ENCODE measurements around the gene GAB1. TPM values are rescaled to one million over a fixed set of nuclear protein-coding genes. Genes with fewer than 3 reads are reported as not detected.

GAB1 gene
- total and polyA plus RNA-seq, 2 donors from 2014 or later, result 3.6 to 38.0 TPM

GRCh38 chr4:143420227-143420626, 83.6 kb downstream of the GAB1 start:
- no peaks in the 10 kb centered on the region for H3K9me3 ChIP-seq (ENCODE audit: control insufficient read depth in 2 of 3, insufficient read depth in 1 of 3, low read length in 3 of 3)
- no peak for TF ChIP-seq CTCF (IDR thresholded peaks at IDR 0.05; ENCODE audit: borderline replicate concordance, extremely low read depth, insufficient read depth)
- no peaks in the 10 kb centered on the region for H3K27me3 ChIP-seq (ENCODE audit: control insufficient read depth, insufficient read depth, low read length)
- FAIRE-seq (no peak), DNase-seq (no peak)
- H3K27ac ChIP-seq (ENCODE audit: low read depth in 2 of 2, low read length in 2 of 2), result no peak overlapping the region
- intact Hi-C loops (cut with DNase I), result no loop called here
- H3K4me3 ChIP-seq (ENCODE audit: low read length in 3 of 3), result no peak overlapping the region
- H3K4me1 ChIP-seq (ENCODE audit: control insufficient read depth in 2 of 3, insufficient read depth in 2 of 3, low read depth in 1 of 3, low read length in 3 of 3), result peaks cover 0 to 6% (median 0%) of the 10 kb centered on the region in 3 donors
- H3K36me3 ChIP-seq (ENCODE audit: control insufficient read depth in 2 of 3, insufficient read depth in 3 of 3, low read length in 3 of 3), result peaks cover 0 to 4% (median 3%) of the 10 kb centered on the region in 3 donors
- no peak overlapping the region for H3K9ac ChIP-seq (ENCODE audit: low read length in 3 of 3)

DNA sequence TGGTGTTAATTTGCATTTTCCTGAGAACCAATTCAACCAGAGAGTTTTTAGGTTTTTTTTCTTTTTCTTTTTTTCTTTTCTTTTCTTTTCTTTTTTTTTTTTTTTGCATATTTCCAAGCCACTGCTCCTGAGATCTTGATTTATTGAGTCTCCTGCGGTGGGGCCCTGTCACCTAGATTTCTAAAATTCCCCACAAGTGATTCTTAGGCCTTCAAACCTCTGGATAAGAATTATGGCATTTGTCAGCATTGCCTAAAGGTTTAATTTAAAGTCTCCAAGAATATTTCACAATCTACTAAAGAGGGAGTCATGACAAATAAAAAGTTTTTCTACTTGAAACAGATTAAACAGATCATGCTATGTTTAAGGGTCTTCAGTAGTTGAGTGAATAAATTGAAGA, 84.9 kb downstream of the GAB1 start:
- FAIRE-seq (no peak), DNase-seq (no peak)
- Histone ChIP-seq H3K27me3 (ENCODE audit: control insufficient read depth, insufficient read depth, low read length) (no peaks in the 10 kb centered on the region), H3K36me3 (ENCODE audit: control insufficient read depth in 2 of 3, insufficient read depth in 3 of 3, low read length in 3 of 3) (peaks cover 0 to 3% (median 3%) of the 10 kb centered on the region in 3 donors), H3K27ac (ENCODE audit: low read depth in 2 of 2, low read length in 2 of 2) (no peak overlapping the region), H3K4me1 (ENCODE audit: control insufficient read depth in 2 of 3, insufficient read depth in 2 of 3, low read depth in 1 of 3, low read length in 3 of 3) (peaks cover 0 to 7% (median 0%) of the 10 kb centered on the region in 3 donors), H3K9ac (ENCODE audit: low read length in 3 of 3) (no peak overlapping the region), H3K9me3 (ENCODE audit: control insufficient read depth in 2 of 3, insufficient read depth in 1 of 3, low read length in 3 of 3) (no peaks in the 10 kb centered on the region), H3K4me3 (ENCODE audit: low read length in 3 of 3) (no peak overlapping the region)
- intact Hi-C loops (cut with DNase I), result no loop called here
- no peak for TF ChIP-seq CTCF (IDR thresholded peaks at IDR 0.05; ENCODE audit: borderline replicate concordance, extremely low read depth, insufficient read depth)

DNA sequence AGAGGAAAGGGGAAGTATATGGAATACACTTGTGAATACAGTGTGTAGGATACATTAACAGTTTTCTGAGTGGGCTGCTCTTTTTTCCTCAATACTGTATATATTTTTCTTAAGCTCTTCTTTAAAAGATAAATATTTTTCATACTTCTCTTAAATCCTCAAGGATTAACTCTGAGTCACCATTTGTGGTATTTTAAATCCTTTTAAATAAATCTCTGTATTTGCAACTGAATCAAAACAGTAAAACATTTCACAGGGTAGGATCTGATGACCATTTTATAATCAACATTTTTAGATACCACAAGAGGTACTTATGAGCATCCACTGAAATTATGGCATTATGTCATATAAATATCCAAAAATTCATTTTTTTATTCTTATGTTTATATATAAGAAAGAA, 87.6 kb downstream of the GAB1 start:
- intact Hi-C loops (cut with DNase I), result no loop called here
- Histone ChIP-seq H3K4me3 (ENCODE audit: low read length in 3 of 3) (no peak overlapping the region), H3K27ac (ENCODE audit: low read depth in 2 of 2, low read length in 2 of 2) (no peak overlapping the region), H3K4me1 (ENCODE audit: control insufficient read depth in 2 of 3, insufficient read depth in 2 of 3, low read depth in 1 of 3, low read length in 3 of 3) (peaks cover 0 to 12% (median 0%) of the 10 kb centered on the region in 3 donors), H3K36me3 (ENCODE audit: control insufficient read depth in 2 of 3, insufficient read depth in 3 of 3, low read length in 3 of 3) (no peaks in the 10 kb centered on the region), H3K27me3 (ENCODE audit: control insufficient read depth, insufficient read depth, low read length) (no peaks in the 10 kb centered on the region), H3K9ac (ENCODE audit: low read length in 3 of 3) (no peak overlapping the region), H3K9me3 (ENCODE audit: control insufficient read depth in 2 of 3, insufficient read depth in 1 of 3, low read length in 3 of 3) (no peaks in the 10 kb centered on the region)
- TF ChIP-seq CTCF (IDR thresholded peaks at IDR 0.05; ENCODE audit: borderline replicate concordance, extremely low read depth, insufficient read depth), result no peak
- DNase-seq (no peak), FAIRE-seq (no peak)

Measured in kidney (tissue), 14 donors.